GM12878 (cell line): ENCODE data around the gene SIN3A. TPM values are rescaled to one million over a fixed set of nuclear protein-coding genes. Genes with fewer than 3 reads are reported as not detected.

Source experiments
- BHLHE40 ChIP-seq, 2 experiments: fragments of 450-650 bp in 1 of 2; IDR thresholded peaks; 2 replicates each; pipeline ENCODE4 v1.6.1; 2011 to 2017; ENCODE audit warnings: low read depth in 2 of 2, borderline replicate concordance in 1 of 2, improper control_type of control experiment in 1 of 2, low read length in 1 of 2, mild to moderate bottlenecking in 1 of 2
- CHD2 ChIP-seq: IDR thresholded peaks from 2 replicates; pipeline ENCODE4 v1.6.1; 2011; ENCODE audit warnings: low read depth, low read length, improper control_type of control experiment, borderline replicate concordance
- DPF2 ChIP-seq: fragments of 450-650 bp; IDR thresholded peaks from 2 replicates; pipeline ENCODE4 v1.6.1; 2017; ENCODE audit warnings: mild to moderate bottlenecking
- EGR1 ChIP-seq, 2 experiments: IDR thresholded peaks; 1 replicate in 1 of 2; 2 replicates in 1 of 2; pipeline ENCODE4 v1.6.1; 2011 to 2012; ENCODE audit warnings: low read depth in 2 of 2, low read length in 2 of 2, borderline replicate concordance in 1 of 2, mild to moderate bottlenecking in 1 of 2, moderate library complexity in 1 of 2
- HDAC6 ChIP-seq: fragments of 200-600 bp; sonication (generic); IDR thresholded peaks from one replicate; pipeline ENCODE4 v1.8.0; 2017; ENCODE audit warnings: antibody characterized with exemption; ENCODE audit not compliant: unreplicated experiment
- IKZF1 ChIP-seq: fragments of 450-650 bp; conservative IDR thresholded peaks from 2 replicates; pipeline ENCODE4 v1.6.1; 2017; ENCODE audit warnings: antibody characterized with exemption, mild to moderate bottlenecking
- IKZF2 ChIP-seq, 2 experiments: fragments of 450-650 bp; IDR thresholded peaks; 2 replicates each; pipeline ENCODE4 v1.6.1; 2017; ENCODE audit warnings: mild to moderate bottlenecking in 2 of 2, moderate library complexity in 2 of 2
- IRF4 ChIP-seq: IDR thresholded peaks from 2 replicates; pipeline ENCODE4 v1.6.1; 2011; ENCODE audit warnings: low read depth, low read length
- LARP7 ChIP-seq: fragments of 450-650 bp; IDR thresholded peaks from 2 replicates; pipeline ENCODE4 v1.6.1; 2017; ENCODE audit warnings: mild to moderate bottlenecking
- NR2F1 ChIP-seq: fragments of 450-650 bp; conservative IDR thresholded peaks from 2 replicates; pipeline ENCODE4 v1.6.1; 2017; ENCODE audit warnings: mild to moderate bottlenecking
- RB1 ChIP-seq: fragments of 450-650 bp; formaldehyde crosslinking; IDR thresholded peaks from 2 replicates; pipeline ENCODE4 v1.6.1; 2017; ENCODE audit warnings: mild to moderate bottlenecking, borderline replicate concordance
- SMARCA5 ChIP-seq: fragments of 450-650 bp; IDR thresholded peaks from 2 replicates; pipeline ENCODE4 v1.6.1; 2017; ENCODE audit warnings: mild to moderate bottlenecking
- SREBF1 ChIP-seq: IDR thresholded peaks from 2 replicates; pipeline ENCODE4 v1.6.1; 2012; ENCODE audit warnings: mild to moderate bottlenecking, low read length
- TARDBP ChIP-seq: IDR thresholded peaks from 2 replicates; pipeline ENCODE4 v1.6.1; 2016; ENCODE audit warnings: borderline replicate concordance
- TBL1XR1 ChIP-seq: IDR thresholded peaks from 2 replicates; pipeline ENCODE4 v1.6.1; 2012; ENCODE audit warnings: low read depth, low read length, improper control_type of control experiment
- polyA plus RNA-seq, 11 experiments: library from polyadenylated mRNA; depleted of rRNA in 4 of 11; unstranded in 6 of 11; stranded (reverse) in 5 of 11; fragments of >200 nt; fragmentation: Nextera tagmentation in 4 of 11; fragmentation: Illumina TruSeq in 1 of 11; extraction: Ambion mirVana in 4 of 11; extraction: Trizol in 1 of 11; gene quantifications; 1 replicate in 1 of 11; 2 replicates in 10 of 11; pipeline versions ENCODE4 v1.2.1 to v1.2.3, GENCODE V29; 2011 to 2016; ENCODE audit warnings: inconsistent platforms in 2 of 11, missing spikeins in 2 of 11, low read depth in 1 of 11
- total RNA-seq, 4 experiments: library from RNA; depleted of rRNA in 3 of 4; stranded (reverse); fragments of >200 nt in 3 of 4; fragmentation: Illumina TruSeq in 1 of 4; extraction: Trizol in 1 of 4; gene quantifications; 2 replicates each; pipeline versions ENCODE4 v1.2.1 to v1.2.3, GENCODE V29; 2013 to 2021
- TF ChIP-seq, protein P1 (sequence below): IDR thresholded peaks from 2 replicates; pipeline ENCODE4 v1.6.1; 2012; ENCODE audit warnings: low read depth, low read length, improper control_type of control experiment
- TF ChIP-seq, protein P2 (sequence below): fragments of 450-650 bp; IDR thresholded peaks from 2 replicates; pipeline ENCODE4 v1.6.1; 2016; ENCODE audit warnings: mild to moderate bottlenecking
- TF ChIP-seq, protein P3 (sequence below): fragments of 450-650 bp; conservative IDR thresholded peaks from 2 replicates; pipeline ENCODE4 v1.6.1; 2017; ENCODE audit warnings: mild to moderate bottlenecking, moderate library complexity
- TF ChIP-seq, protein P4 (sequence below): fragments of 450-650 bp; IDR thresholded peaks from 2 replicates; pipeline ENCODE4 v1.6.1; 2016; ENCODE audit warnings: mild to moderate bottlenecking
- TF ChIP-seq, protein P5 (sequence below): fragments of 450-650 bp; IDR thresholded peaks from 2 replicates; pipeline ENCODE4 v1.6.1; 2014; ENCODE audit warnings: mild to moderate bottlenecking

SIN3A gene
- total and polyA plus RNA-seq, 10 of the 15 experiments (the other 5 are each of a cell fraction or from before 2014, with no cell fraction given), result 6.4 to 62.2 (median 29.2) TPM

DNA sequence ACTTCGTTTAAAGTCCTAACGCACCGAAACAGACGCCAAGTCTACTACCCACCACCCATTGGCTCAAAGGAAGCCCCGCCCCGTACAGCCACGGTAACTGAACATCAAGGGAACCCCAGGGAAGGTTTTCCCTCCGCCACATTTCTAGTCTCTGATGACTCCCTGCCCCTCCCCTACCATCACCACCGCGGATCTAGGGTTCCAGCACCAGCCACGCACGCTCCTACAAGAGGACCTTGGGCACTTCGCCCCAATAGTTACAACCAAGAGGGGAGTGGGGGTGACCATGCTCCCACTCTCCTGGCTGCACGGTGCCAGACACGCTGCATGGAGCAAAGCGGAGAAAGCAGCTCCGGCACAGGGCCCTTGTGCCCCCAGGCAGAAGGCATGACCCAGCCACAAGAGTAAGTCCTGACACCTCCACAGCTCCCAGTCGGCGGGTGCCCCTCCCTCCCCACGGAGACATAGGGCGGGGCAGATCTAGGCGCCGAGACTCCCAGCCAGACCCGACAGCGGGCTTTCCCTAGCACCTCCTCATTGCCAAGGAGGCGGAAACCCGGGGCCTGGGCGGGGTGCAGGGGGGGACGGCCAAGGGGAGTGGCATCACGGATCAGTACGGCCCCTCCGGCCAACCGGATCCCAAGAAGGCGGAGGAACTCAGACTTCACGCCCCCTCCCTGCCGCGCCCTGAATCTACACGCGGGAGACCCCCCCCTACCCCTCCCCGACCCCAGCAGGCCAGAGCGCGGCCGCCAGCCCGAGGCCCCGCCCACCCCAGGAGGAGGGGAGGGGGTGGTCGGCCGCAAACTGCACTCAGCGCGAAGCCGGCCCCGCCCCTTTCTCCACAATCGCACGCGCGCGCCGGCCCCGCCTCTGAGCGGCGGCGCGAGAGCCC lies 936 bp downstream of the SIN3A start (continued):
- TF ChIP-seq CHD2 (0 out of 2 replicates have a peak, but pooled peaks have one; percentile 9), TARDBP (no peak), EGR1 (IDR thresholded peaks at IDR 0.05; ENCODE audit: borderline replicate concordance in 1 of 2, low read depth in 2 of 2, low read length in 2 of 2) (0 out of 3 replicates have a peak, but pooled peaks of 1 of the 2 experiments have one; percentile 19), DPF2 (0 out of 2 replicates have a peak, but pooled peaks have one; percentile 53), RB1 (peak; percentile 79; the same call in 1 of the 2 replicates), TBL1XR1 (no peak), IRF4 (no peak), SMARCA5 (peak; percentile 34; the same call in 1 of the 2 replicates), HDAC6 (no peak), IKZF1 (peak; percentile 58), LARP7 (peak; percentile 69; the same call in 1 of the 2 replicates), BHLHE40 (IDR thresholded peaks at IDR 0.05; ENCODE audit: borderline replicate concordance in 1 of 2, low read depth in 2 of 2, low read length in 1 of 2) (peak; percentile 61 to 90; a peak in 3 of 4 replicates), SREBF1 (no peak), IKZF2 (IDR thresholded peaks at IDR 0.05) (peak in 1 of 2 experiments; percentile 26; a peak in 1 of 4 replicates), NR2F1 (no peak)
- TF ChIP-seq, protein P1, sequence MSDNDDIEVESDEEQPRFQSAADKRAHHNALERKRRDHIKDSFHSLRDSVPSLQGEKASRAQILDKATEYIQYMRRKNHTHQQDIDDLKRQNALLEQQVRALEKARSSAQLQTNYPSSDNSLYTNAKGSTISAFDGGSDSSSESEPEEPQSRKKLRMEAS, result no peak
- TF ChIP-seq, protein P2, sequence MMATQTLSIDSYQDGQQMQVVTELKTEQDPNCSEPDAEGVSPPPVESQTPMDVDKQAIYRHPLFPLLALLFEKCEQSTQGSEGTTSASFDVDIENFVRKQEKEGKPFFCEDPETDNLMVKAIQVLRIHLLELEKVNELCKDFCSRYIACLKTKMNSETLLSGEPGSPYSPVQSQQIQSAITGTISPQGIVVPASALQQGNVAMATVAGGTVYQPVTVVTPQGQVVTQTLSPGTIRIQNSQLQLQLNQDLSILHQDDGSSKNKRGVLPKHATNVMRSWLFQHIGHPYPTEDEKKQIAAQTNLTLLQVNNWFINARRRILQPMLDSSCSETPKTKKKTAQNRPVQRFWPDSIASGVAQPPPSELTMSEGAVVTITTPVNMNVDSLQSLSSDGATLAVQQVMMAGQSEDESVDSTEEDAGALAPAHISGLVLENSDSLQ, result peak; percentile 25; the same call in 1 of the 2 replicates
- TF ChIP-seq, protein P3, sequence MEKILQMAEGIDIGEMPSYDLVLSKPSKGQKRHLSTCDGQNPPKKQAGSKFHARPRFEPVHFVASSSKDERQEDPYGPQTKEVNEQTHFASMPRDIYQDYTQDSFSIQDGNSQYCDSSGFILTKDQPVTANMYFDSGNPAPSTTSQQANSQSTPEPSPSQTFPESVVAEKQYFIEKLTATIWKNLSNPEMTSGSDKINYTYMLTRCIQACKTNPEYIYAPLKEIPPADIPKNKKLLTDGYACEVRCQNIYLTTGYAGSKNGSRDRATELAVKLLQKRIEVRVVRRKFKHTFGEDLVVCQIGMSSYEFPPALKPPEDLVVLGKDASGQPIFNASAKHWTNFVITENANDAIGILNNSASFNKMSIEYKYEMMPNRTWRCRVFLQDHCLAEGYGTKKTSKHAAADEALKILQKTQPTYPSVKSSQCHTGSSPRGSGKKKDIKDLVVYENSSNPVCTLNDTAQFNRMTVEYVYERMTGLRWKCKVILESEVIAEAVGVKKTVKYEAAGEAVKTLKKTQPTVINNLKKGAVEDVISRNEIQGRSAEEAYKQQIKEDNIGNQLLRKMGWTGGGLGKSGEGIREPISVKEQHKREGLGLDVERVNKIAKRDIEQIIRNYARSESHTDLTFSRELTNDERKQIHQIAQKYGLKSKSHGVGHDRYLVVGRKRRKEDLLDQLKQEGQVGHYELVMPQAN, result peak; percentile 94
- TF ChIP-seq, protein P4, sequence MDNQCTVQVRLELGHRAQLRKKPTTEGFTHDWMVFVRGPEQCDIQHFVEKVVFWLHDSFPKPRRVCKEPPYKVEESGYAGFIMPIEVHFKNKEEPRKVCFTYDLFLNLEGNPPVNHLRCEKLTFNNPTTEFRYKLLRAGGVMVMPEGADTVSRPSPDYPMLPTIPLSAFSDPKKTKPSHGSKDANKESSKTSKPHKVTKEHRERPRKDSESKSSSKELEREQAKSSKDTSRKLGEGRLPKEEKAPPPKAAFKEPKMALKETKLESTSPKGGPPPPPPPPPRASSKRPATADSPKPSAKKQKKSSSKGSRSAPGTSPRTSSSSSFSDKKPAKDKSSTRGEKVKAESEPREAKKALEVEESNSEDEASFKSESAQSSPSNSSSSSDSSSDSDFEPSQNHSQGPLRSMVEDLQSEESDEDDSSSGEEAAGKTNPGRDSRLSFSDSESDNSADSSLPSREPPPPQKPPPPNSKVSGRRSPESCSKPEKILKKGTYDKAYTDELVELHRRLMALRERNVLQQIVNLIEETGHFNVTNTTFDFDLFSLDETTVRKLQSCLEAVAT, result peak; percentile 45; the same call in 1 of the 2 replicates
- TF ChIP-seq, protein P5, sequence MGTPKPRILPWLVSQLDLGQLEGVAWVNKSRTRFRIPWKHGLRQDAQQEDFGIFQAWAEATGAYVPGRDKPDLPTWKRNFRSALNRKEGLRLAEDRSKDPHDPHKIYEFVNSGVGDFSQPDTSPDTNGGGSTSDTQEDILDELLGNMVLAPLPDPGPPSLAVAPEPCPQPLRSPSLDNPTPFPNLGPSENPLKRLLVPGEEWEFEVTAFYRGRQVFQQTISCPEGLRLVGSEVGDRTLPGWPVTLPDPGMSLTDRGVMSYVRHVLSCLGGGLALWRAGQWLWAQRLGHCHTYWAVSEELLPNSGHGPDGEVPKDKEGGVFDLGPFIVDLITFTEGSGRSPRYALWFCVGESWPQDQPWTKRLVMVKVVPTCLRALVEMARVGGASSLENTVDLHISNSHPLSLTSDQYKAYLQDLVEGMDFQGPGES, result no peak
